Measurements from ENCODE around the gene NDUFV1.
"Not testable (repeated sequence)": the region's sequence is repeated elsewhere in the genome, so short reads cannot be mapped to it uniquely, and the experiment has no call there.

Gene NDUFV1

DNA sequence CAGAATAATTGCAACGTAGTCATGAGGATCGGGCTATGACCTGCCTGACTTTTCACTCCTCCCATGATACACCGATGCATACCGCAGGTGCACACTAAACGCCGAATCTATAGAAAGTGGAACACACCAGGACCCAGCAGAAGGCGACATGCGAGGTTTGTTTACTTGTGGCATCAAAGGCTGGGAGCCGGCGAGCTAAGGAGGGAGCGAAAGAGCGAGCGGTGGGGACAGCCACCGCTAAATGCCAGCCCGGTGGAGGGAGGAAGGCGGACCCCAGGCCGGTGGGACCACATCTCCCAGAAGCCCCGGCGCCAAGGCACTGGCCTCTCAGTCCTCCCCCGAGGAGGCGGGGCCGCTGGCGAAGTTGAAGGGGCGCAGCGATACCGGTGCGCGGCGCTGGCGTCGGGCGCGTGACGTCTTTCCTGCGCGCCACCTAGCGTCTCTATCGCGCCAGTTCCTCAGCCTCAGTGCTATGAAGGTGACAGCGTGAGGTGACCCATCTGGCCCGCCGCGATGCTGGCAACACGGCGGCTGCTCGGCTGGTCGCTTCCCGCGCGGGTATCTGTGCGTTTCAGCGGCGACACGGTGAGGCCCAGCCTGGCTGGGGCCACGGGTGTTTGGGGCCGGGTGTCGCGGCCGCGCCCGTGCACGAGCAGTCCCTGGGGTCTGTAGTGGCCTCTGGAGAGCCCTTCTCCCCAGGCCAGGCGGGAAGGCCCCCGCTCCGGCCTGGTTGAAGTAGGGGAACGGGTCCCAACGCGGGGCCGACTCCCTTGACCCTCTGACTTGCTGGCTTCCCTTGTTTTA lies at the start of gene NDUFV1:
TSS of gene NDUFV1 (plus strand) at position 445 of the 804 bp plus-strand sequence. CDS start at position 514, 69 bp downstream.
- peak; percentile 95 for DNase-seq (ENCODE audit: low spot score)

DNA sequence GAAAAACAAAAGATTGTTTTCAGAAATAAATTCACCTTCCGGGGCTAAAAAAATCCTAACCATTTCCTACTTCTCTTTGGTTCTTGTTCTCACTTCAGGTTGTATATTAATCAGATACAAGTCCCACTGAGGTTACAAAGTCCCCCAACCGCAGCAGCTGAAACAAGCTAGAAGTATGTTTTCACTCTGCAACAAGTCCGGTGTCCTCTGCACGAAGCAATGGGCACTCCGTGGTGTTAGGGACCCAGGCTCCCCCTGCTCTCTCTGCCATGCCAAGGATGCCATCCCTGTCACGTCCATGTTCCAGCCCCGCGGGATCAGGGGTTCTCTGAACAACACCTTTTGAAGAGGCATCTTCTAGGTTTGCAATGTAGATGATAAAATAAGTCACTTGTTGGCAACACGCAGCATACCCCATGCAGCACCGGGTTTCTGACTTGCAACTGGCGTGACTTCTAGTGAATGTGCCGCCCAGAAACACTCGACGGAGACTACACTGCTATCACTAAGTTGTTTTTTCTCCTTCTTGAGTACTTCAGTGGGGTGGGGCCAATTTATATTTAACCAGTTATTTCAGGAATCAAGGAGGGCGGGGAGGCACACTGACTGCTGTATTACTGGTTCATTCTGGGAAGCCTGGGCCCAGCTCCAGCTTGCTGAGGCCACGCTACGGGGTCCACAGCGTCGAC lies 48.5 kb upstream of the NDUFV1 start:
- DNase-seq (ENCODE audit: low spot score): no peak

DNA sequence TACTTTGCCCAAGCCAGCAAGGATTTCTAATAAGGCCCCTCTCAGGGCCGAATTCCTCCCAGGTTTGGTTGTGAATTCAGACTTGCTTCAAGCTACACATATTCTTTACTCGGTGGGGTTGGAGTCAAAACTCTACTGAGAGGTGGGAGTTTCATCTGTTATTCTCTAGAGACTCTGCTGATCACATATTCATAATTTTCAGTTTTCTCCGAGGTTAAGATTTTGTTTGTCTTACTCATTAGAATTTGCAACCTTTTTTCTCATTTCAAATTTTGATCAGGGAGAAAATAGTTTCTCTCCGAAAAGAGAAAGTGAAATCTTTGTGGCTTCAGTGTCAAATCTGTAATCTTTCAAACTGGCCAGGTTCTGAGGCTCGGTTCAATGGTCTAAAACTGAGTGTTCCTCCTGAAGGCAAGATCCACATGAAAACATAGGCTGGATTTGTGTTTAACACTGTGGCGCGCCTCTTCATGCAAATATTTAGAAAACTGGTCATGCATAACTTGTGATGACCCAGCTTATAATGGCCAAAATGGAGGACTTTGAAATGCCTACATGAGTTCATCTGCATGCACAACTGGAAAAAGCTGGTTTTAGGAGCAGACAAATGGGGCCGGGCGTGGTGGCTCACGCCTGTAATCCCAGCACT lies 44.6 kb upstream of the NDUFV1 start:
- DNase-seq (ENCODE audit: low spot score): no peak

DNA sequence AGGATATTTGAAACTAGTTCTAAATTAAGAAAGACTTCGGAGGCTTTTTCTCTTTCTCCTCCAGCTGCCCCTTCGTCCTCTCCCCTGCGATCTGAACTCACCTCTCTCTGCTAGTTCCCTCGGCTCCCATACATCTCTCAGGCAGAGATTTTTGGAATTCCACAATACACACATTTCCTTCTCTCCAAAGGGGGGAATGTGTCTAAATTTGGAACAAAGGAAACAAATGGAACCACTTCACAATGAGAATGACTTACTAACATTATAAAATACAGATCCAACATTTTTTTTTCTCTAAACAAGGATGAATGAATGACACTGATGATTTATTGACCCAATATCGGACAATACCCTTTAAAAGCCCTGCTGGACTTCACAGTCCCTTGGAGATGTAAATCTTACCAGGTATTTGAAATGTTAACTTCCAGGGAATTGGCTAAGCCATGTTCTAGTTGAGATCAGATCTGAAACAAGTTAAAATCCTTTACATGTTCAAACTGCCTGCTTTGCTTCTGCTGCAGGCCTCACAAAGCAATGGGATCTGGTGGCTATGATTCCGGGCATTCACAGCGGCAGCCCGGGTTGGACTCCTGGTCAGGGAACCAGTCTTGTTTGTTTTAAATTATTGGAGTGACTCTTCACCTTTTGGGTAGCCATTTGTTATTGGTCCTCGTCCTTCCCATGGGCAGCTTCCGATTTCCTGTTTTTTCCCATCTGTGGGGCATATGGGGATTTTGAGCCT lies 43.6 kb upstream of the NDUFV1 start:
- DNase-seq (ENCODE audit: low spot score): no peak

GRCh38 chr11:67563705-67564114 lies 43.0 kb upstream of the NDUFV1 start:
- DNase-seq (ENCODE audit: low spot score): not testable (repeated sequence)

DNA sequence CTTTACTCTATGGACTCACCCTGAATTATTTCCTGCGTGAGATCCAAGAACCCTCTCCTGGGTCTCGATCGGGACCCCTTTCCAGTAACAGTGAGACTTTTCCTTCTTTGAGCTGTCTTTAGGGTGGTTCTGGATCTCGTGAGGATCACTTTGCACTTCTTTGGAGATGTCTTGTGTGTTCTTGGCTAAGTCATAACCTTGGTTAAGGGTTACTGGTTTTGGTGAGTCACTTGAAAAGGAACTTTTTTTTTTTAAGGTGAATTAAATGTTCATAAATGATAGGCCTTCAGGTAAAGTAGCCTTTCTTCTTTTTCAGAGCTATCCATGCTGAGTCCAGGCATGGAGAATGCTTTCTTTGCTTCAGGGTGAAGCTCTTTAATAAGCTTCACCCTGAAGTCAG lies 42.5 kb upstream of the NDUFV1 start:
- no peak for DNase-seq (ENCODE audit: low spot score)

GRCh38 chr11:67571443-67571842 lies 35.3 kb upstream of the NDUFV1 start:
- no peak for DNase-seq (ENCODE audit: low spot score)

DNA sequence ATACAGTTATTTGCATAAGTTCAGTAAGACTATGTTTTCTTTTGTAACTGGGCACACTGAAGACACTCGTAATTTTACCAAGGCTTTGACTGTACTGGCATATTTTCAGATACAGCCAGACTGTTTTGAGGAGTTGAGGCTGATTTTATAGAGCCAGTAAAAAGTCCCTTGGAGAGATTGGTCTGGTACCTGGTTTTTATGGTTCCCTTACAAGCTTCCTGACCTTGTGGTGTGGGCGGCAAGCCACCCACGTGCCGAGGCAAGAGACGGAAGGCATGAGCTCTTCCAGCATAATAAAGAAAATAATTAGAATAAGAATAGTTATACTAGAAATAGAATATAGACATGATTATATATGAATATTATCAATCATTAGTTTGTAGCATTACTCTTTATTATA lies 34.4 kb upstream of the NDUFV1 start:
- DNase-seq (ENCODE audit: low spot score): no peak

- DNase-seq (ENCODE audit: low spot score): peak; percentile 34
These were observed 33.9 kb upstream of the NDUFV1 start for GRCh38 chr11:67572747-67573419.

- no peak for DNase-seq (ENCODE audit: low spot score)
These were observed 31.8 kb upstream of the NDUFV1 start for GRCh38 chr11:67574938-67575337.

DNA sequence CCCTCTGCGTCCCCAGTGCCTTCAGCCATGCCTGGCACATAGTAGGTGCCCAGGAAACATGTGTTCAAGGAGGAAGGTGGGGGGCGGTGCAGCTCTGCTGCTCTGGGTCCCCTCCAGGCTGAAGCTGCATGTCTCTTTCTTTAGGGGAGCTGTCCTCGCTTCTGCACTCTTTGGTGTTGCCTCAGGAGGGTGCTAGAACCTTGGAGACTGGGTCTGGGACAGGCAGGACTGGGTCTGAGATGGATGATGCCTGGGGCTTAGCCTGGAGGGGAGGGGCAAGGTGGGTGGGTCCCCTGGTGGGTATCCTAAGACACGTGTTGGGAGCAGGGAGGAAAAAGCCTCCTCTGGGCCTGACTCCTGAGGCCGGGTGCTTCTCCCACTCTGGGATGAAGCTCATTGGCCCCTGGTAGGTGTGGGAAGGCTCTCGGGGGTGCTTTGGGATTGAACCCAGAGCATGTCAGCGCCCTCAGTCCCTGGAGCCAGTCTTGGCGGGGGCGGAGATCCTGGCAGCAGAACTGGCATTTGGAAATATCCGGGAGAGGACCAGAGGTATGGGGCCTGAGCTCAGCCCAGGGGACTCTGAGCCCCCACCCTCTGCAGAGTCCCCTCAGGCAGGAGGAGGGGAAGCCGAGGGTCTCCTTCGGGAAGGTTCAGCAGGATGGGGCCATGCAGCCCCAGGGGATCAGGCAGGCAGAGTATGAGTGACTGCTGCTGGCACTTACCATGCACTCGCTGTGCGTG lies 29.8 kb upstream of the NDUFV1 start:
- no peak for DNase-seq (ENCODE audit: low spot score)

DNA sequence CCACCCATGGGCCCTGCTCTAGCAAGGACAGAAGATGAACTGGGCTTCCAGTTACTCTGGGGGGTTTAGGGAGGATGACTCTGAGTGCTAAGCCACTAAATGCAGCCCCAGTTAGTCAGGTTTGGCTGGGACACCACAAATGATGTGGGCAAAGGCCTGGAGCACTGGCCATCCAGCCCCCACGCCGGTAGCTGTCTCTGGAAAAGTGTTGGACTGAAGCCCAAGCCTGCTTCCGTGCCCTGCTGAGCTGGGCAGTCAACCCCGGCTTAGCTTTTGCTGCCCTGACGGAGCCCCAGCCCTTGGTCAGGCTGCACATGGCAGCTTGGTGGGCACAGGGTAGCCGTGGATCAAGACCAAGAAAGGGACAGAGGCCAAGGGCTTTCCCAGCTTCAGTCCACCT lies 28.8 kb upstream of the NDUFV1 start:
- no peak for DNase-seq (ENCODE audit: low spot score)

DNA sequence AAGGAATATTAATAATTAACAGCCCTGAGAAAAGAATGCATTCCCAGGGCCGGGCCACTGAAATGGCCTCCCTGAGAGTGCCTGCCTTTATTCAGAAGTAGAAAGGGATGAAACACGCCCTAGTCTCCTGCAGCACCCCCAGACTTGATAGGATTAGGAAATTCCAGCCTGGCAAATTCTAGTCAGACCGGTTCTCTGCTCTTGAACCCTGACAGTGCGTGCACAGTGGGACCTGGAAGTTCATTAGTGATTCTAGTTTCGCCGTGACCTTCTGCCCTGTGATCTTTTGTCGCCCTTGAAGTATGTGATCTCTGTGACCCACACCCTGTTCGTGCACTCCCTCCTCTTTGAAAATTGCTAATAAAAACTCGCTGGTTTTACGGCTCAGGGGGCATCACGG lies 25.3 kb upstream of the NDUFV1 start:
- no peak for DNase-seq (ENCODE audit: low spot score)

DNA sequence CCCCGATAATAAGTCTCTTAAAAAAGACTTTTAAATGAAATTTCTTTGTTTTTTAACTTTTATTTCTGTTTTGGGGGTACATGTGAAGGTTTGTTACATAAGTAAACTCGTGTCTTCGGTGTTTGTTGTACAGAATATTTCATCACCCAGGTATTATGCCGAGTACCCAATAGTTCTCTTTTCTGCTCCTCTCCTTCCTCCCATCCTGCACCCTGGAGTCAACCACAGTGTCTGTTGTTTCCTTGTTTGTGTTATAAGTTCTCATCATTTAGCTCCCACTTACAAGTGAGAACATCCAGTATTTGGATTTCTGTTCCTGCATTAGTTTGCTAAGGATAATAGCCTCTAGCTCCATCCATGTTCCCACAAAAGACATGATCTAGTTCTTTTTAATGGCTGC lies 24.7 kb upstream of the NDUFV1 start:
- DNase-seq (ENCODE audit: low spot score): no peak

DNA sequence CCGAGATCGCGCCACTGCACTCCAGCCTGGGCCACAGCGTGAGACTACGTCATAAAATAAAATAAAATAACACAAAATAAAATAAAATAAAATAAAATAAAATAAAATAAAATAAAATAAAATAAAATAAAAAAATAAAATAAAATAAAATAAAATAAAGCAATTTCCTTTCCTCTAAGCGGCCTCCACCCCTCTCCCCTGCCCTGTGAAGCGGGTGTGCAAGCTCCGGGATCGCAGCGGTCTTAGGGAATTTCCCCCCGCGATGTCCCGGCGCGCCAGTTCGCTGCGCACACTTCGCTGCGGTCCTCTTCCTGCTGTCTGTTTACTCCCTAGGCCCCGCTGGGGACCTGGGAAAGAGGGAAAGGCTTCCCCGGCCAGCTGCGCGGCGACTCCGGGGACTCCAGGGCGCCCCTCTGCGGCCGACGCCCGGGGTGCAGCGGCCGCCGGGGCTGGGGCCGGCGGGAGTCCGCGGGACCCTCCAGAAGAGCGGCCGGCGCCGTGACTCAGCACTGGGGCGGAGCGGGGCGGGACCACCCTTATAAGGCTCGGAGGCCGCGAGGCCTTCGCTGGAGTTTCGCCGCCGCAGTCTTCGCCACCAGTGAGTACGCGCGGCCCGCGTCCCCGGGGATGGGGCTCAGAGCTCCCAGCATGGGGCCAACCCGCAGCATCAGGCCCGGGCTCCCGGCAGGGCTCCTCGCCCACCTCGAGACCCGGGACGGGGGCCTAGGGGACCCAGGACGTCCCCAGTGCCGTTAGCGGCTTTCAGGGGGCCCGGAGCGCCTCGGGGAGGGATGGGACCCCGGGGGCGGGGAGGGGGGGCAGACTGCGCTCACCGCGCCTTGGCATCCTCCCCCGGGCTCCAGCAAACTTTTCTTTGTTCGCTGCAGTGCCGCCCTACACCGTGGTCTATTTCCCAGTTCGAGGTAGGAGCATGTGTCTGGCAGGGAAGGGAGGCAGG lies 23.2 kb upstream of the NDUFV1 start, which contains the start of gene GSTP1:
TSS of gene GSTP1 (plus strand) at position 566 of the 958 bp plus-strand sequence. CDS start at position 598, 32 bp downstream.
- DNase-seq (ENCODE audit: low spot score): peak; percentile 74

DNA sequence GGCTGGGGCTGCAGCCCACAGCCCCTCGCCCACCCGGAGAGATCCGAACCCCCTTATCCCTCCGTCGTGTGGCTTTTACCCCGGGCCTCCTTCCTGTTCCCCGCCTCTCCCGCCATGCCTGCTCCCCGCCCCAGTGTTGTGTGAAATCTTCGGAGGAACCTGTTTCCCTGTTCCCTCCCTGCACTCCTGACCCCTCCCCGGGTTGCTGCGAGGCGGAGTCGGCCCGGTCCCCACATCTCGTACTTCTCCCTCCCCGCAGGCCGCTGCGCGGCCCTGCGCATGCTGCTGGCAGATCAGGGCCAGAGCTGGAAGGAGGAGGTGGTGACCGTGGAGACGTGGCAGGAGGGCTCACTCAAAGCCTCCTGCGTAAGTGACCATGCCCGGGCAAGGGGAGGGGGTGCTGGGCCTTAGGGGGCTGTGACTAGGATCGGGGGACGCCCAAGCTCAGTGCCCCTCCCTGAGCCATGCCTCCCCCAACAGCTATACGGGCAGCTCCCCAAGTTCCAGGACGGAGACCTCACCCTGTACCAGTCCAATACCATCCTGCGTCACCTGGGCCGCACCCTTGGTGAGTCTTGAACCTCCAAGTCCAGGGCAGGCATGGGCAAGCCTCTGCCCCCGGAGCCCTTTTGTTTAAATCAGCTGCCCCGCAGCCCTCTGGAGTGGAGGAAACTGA lies 22.4 kb upstream of the NDUFV1 start:
- no peak for DNase-seq (ENCODE audit: low spot score)

- no peak for DNase-seq (ENCODE audit: low spot score)
These were observed 21.6 kb upstream of the NDUFV1 start for GRCh38 chr11:67584881-67585873.

DNA sequence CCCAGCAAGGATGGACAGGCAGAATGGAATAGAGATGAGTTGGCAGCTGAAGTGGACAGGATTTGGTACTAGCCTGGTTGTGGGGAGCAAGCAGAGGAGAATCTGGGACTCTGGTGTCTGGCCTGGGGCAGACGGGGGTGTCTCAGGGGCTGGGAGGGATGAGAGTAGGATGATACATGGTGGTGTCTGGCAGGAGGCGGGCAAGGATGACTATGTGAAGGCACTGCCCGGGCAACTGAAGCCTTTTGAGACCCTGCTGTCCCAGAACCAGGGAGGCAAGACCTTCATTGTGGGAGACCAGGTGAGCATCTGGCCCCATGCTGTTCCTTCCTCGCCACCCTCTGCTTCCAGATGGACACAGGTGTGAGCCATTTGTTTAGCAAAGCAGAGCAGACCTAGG lies 20.8 kb upstream of the NDUFV1 start:
- no peak for DNase-seq (ENCODE audit: low spot score)
